ENCODE data around the gene CREB3L4. TPM values are rescaled to one million over a fixed set of nuclear protein-coding genes. Genes with fewer than 3 reads are reported as not detected.

Gene CREB3L4
- total RNA-seq (2014; rRNA removed; shearing (Covaris generic)) = 3.5 and 5.0 TPM in 2 replicates

- DNase-seq (ENCODE audit: low read depth) = peak; percentile 98
Observed at GRCh38 chr1:153967107-153967999, at the start of gene CREB3L4. CREB3L4 (plus strand) TSS chr1:153967902; CDS start chr1:153968526, 624 bp downstream.

- DNase-seq (ENCODE audit: low read depth) = peak; percentile 22
Observed at GRCh38 chr1:153919876-153920852, 47.5 kb upstream of the CREB3L4 start.

GRCh38 chr1:153921080-153921802 lies 46.5 kb upstream of the CREB3L4 start:
- no peak for DNase-seq (ENCODE audit: low read depth)

- DNase-seq (ENCODE audit: low read depth) = peak; percentile 25
Observed at GRCh38 chr1:153921803-153922075, 46.0 kb upstream of the CREB3L4 start.

GRCh38 chr1:153922076-153922971 lies 45.4 kb upstream of the CREB3L4 start:
- no peak for DNase-seq (ENCODE audit: low read depth)

- peak; percentile 100 for DNase-seq (ENCODE audit: low read depth)
Observed at GRCh38 chr1:153922972-153923925, 44.5 kb upstream of the CREB3L4 start, which contains the start of gene GATAD2B. GATAD2B (minus strand) TSS chr1:153922972; CDS start chr1:153828347, 94,625 bp downstream.

- DNase-seq (ENCODE audit: low read depth) = no peak
Observed at GRCh38 chr1:153926405-153926804, 41.3 kb upstream of the CREB3L4 start.

GRCh38 chr1:153928245-153928644 lies 39.5 kb upstream of the CREB3L4 start:
- no peak for DNase-seq (ENCODE audit: low read depth)

GRCh38 chr1:153928791-153929341 lies 38.8 kb upstream of the CREB3L4 start:
- no peak for DNase-seq (ENCODE audit: low read depth)

GRCh38 chr1:153929426-153929825 lies 38.3 kb upstream of the CREB3L4 start:
- DNase-seq (ENCODE audit: low read depth) = no peak

GRCh38 chr1:153929981-153930948 lies 37.4 kb upstream of the CREB3L4 start:
- DNase-seq (ENCODE audit: low read depth) = no peak

- DNase-seq (ENCODE audit: low read depth) = no peak
Observed at GRCh38 chr1:153932156-153933131, 35.3 kb upstream of the CREB3L4 start.

- DNase-seq (ENCODE audit: low read depth) = no peak
Observed at GRCh38 chr1:153933430-153933829, 34.3 kb upstream of the CREB3L4 start.

- no peak for DNase-seq (ENCODE audit: low read depth)
Observed at GRCh38 chr1:153933955-153934354, 33.7 kb upstream of the CREB3L4 start.

GRCh38 chr1:153934746-153935145 lies 33.0 kb upstream of the CREB3L4 start:
- no peak for DNase-seq (ENCODE audit: low read depth)

GRCh38 chr1:153936011-153936802 lies 31.5 kb upstream of the CREB3L4 start:
- no peak for DNase-seq (ENCODE audit: low read depth)

Data from Daoy (cell line).